Bone marrow (tissue), 2 donors: ENCODE results near the gene MED26.
A peak's percentile ranks its signal among the peaks of the same experiment; 100 is the strongest.

Source experiments
- DNase-seq, 2 donors: peaks; one replicate each; lab custom pipeline; 2025; lab: John Stamatoyannopoulos, UW

Gene MED26

DNA sequence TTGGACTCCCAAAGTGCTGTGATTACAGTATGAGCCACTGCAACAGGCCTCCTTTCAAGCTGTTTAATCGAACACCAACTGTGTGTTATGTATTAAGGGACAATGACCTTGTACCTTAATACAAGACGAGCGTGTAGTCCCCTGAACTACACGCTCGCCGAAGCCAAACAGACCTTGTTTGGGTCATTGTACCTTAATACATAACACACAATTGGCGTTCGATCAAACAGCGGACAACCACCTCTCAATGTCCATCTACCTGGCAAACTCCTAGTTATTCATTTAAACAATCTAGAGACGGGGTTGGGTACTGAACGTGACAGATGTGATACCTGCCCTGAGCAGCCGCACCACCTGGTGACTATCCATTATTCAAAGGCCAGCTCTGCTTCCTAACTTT is 87.1 kb downstream of the MED26 start:
- DNase-seq = no peak

DNA sequence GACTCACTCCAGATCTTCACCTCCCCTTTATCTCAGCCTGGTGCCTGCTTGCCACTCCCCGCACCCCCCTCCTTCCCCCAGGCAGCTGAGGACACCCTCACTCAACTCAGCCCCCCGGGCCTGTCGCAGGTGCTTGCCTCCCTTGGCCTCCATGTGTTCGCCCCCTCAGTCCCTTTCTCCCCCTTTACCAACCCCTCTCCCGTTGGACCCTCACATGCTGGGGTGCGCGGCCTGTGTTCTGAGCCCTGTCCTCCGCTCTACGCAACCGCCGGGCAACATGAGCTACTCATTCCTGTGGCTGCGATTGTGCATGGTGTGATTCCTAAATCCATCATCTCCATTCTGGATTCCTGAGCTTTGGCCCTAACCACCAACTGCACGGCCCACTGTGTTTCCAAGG is 90.9 kb downstream of the MED26 start:
- DNase-seq = no peak

GRCh38 chr19:16536130-16536529 is 91.9 kb downstream of the MED26 start:
- DNase-seq = no peak

- DNase-seq = no peak
These were observed 92.6 kb downstream of the MED26 start for GRCh38 chr19:16535381-16535780.

DNA sequence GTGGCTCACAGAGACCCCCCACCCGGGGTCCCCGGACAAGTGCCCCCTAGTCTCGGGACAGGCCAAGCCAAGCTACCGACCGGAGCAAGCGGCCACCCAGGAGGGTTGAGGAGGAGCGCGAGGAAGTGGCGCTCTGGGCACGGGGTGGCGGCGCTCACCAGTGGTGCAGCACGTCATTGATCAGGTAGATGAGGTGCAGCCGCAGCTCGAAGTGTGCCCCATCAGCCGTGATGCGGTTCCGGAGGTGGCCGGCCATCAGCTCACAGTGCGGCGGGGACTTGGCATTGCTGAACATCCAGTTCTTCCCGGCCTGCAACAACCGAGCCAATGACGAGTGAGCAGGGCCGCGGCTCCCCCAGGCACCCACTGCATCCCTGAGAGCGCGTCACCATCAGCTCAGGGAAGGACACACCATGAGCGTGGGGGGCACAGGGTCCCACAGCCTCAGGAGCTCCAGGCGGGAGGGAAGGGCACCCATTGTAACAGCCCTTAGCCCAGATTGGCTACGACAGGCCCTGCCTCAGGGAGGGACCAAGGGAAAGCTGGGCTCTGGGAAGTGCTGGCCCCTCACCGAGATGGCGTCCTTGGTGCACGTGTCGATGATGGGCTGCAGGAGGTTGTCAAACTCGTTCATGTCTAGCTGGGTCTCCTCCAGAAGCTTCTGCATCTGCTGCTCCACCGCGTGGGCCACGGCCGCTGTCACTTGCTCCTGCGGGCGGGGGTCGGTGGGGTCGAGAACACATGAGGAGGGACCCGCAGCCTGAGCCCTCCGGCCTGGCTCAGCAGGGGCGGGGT is 95.4 kb downstream of the MED26 start:
- DNase-seq = no peak

DNA sequence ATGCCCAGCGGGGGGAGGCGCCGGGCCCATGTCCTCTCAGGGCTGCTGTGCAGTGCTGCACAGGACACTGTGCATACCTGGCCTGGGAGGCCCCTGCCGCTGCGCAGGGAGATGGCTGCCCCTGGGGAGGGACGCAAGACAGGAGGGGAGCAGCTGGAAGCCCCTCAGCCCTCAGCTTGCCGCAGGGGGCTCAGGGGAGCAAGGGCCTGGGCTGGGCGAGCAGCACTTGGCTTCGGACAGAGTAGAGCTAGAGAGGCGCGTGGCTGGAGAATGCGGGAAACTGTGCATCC is 96.7 kb downstream of the MED26 start:
- DNase-seq = no peak

DNA sequence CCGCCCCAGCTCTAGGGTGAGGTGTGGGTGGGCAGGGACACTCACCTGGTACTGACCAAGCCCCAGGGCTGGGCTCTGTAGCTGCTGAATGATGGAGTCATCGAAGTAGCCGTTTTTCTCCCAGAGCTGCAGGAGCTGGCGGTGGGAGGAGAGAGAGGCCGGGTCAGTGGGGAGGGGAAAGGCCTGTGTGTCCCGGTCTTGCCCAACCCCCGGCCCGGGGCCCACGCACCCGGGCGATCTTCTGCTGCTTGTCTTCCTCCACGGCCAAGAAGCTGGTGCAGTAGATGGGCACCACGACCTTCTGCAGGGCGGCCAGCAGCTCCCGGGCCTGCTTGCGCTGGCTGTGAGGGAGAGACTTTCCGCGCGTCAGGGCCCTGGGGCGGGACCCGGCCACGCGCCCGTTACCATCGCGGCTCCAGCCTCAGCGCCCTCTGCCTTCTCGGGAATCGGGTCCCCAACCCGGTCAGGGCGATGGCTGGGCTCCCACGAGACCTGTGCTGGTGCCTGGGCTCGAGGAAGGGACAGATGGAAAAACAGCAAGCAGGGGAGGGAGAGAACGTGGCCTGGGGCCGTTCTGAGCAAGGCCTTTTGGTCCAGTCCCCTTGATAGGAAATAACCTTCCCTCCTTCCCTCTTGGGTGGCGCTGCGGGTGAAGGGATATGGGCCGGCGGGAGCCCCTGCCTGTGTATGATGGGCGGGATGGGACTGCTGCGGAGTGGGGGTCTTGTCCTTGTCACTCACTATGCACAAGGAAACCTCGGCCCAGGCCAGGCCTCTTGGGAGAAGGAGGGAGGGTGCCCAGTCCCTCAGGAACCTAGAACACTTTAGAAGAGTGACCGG is 97.2 kb downstream of the MED26 start:
- no peak for DNase-seq

DNA sequence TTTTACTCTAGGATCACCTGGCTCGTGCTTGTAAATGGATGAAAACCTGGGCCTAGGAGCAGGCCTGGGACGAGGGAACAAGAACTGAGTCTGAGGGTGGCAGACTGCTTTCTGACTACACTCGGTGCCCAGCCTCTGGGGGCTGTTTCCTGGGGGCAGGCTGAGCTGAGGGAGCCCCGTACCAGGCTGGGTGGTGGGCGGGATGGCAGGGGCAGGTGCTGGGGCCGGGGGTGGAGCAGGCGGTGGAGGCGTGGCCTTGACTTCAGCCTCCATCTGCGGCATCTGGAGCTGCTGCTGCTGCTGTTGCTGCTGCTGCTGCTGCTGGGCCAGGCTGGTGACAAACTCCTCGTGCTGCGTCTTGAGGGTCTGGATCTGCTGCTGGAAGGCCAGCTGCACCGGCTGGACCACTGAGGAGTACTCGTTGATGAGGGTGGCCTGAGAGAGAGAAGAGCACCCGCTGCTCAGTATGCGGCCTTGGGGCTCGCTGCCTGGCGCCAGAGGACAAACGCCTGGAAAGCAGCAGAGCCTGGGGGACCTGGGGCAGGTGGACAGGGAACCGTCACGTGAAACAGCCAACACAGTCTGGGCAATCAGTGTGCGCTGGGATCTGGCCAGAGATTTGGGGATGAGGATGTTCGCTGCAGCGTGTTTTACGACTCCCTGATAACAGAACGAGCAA is 98.4 kb downstream of the MED26 start:
- no peak for DNase-seq

DNA sequence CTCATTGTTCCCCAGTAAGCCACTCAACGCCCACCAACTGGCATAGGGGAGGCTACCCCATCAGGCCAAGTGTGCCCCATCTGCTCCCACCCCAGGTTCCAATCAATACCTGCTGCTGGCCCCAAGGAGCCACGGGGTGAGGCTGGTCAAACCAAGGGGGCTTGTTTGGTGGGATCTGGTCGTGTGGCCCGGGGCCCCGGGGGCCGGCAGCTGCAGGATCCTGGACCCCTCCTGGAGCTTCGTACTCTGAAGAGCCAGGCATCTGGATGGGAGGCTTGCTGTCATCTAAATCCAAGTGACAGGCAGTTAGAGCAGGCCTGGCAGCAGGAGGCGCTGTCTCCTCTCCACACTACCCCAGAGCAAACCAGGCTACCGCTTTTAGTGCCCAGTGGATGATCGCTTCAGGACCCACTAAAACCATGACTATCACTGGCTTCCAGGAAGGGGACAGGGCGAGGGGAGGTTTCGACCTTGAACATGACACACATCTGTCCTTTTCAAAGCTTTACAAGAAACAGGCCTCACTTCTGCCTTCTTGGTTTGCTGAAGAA is 100.0 kb downstream of the MED26 start:
- DNase-seq = peak in 1 of 2 donors; percentile 10

DNA sequence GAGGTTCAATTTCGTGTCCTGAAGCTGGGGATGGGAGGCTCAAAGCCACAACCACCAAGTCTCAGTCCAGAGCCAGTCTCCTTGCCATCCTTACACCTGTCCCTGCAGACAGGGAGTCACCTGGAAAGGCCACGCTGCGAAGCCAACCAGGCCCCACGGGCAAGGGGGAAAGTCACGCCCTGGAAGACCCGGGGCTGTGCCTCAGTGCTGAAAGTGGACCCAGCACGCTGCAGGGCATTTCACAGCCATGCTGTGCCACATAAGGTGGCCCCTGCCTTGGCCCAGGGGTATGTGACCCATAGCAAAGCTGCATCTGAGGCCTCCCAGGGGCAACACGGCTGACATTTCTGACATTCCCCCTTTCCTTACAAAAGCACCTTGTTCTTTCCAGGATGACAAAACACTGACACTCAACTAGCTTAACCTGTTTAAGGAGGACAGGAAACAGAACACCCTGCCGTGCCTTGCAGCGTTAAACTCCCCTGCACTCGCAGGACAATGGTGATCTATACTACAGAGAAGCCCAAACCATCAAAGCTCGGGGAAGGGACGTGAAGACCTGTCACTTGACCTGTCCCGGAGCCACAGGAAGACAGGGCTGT is 100.6 kb downstream of the MED26 start:
- no peak for DNase-seq

- DNase-seq = no peak
These were observed 102.1 kb downstream of the MED26 start for GRCh38 chr19:16525751-16526481.

DNA sequence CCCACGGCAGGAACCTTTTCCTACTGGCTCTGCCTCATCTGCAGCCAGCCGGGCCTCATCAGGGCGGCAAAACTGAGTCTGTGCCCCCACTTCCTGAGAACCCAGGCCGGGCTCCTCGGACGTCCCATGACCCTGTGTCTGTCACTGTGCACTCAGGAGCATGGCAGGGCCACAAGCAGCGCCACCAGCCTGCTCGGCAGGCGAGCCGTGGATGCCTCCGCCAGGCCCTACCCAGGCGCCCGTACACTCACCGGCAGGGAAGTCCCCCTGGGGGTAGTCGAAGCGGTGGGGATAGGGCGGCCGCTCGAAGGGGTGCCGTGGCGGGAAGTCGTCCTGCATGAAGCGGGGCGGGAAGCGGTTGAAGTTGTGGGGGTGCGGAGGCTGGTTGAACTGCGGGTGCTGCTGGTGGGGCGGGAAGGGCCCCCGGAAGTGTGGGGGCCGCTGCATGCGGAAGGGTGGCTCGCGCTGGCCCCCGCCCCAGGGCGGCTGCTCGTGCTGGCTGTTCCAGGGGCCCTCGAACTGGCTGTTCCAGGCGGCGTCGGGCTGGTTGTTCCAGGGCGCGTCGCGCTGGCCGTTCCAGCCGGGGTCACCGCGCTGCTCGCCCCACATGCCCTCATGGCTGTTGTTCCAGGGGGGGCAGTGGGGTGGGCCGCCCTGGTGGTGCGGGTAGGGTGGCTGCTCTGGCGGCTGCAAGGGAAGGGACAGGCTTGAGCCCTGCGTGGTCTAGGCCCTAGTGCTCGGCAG is 102.8 kb downstream of the MED26 start:
- no peak for DNase-seq
